AG09309 (cell line): ENCODE results near the gene MBD5.

Source experiments
- DNase-seq: peaks from one replicate; pipeline ENCODE4 v3.0.0-alpha.2; 2010; ENCODE audit warnings: low read depth
- H3K4me3 ChIP-seq: 2 replicates; pipeline ENCODE4 v1.5.1; 2011; ENCODE audit warnings: mild to moderate bottlenecking, low read depth, low read length, moderate library complexity; ENCODE audit not compliant: control insufficient read depth
- TF ChIP-seq, protein P1 (sequence below): IDR thresholded peaks from 2 replicates; pipeline ENCODE4 v1.5.1; 2011; ENCODE audit warnings: mild to moderate bottlenecking, low read depth, low read length, inconsistent platforms; ENCODE audit not compliant: insufficient read depth, control insufficient read depth; ENCODE audit errors: missing control alignments

MBD5 gene

DNA sequence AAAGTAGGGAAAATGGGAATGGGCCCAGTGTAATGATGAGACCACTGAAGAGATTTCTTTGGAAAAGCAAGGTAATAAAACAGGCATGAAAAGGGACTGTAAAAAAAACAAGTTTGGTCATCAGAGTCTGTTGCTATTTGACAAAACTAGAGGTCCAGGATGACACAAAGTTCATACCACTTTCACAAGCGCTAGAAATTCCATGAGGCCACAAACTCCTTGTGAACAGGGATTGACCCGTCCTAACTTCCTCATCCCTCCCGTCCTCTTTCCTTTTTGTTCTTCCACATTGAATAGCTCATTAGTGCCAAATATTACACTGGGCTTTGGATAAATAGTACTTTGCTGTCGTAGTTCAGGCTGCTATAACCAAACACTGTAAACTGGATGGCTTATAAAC lies 434.9 kb downstream of the MBD5 start:
- TF ChIP-seq, protein P1, sequence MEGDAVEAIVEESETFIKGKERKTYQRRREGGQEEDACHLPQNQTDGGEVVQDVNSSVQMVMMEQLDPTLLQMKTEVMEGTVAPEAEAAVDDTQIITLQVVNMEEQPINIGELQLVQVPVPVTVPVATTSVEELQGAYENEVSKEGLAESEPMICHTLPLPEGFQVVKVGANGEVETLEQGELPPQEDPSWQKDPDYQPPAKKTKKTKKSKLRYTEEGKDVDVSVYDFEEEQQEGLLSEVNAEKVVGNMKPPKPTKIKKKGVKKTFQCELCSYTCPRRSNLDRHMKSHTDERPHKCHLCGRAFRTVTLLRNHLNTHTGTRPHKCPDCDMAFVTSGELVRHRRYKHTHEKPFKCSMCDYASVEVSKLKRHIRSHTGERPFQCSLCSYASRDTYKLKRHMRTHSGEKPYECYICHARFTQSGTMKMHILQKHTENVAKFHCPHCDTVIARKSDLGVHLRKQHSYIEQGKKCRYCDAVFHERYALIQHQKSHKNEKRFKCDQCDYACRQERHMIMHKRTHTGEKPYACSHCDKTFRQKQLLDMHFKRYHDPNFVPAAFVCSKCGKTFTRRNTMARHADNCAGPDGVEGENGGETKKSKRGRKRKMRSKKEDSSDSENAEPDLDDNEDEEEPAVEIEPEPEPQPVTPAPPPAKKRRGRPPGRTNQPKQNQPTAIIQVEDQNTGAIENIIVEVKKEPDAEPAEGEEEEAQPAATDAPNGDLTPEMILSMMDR = no peak
- no peak for DNase-seq

DNA sequence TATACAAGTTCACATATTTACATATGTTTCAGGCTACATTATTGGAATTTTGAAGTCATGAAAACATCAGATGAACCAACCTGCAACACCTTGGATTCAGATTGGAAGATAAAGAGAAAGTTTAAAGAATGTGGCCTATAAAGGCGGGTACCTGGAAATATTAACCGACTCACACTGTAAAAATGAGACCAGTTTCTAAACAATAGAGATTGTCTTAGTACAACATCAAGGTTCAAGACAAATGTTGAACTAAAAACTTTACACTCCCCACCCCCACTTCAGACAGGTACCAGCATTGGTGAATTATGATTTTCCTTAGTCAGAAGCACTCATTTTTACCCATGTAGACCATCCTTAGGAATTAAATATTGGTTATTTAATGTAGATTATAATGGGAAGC lies 437.3 kb downstream of the MBD5 start:
- H3K4me3 ChIP-seq = no peak overlapping the region
- DNase-seq = no peak

More for the DNA sequence above, 434.9 kb downstream of the MBD5 start:
- H3K4me3 ChIP-seq = no peak overlapping the region

DNA sequence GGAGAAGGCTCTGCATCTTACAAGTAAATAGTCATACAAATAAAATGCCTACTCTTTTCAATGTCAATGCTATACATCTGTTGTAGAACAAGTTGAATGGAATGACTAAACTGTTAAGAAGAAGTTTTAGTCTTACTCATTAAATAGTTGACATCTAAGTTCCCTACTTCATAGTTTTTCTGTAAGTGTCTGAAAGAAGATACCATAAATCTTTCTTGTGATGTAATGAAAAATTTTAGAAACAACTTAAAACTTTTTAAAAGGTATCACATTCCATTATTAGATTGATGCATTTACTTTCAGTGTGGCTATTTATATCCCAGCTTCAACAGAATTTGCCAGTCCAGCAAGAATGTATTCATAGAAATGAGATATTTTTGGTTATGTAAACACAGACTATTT lies 438.5 kb downstream of the MBD5 start:
- no peak overlapping the region for H3K4me3 ChIP-seq
- TF ChIP-seq, protein P1 = no peak
- no peak for DNase-seq

More for the DNA sequence above, 437.3 kb downstream of the MBD5 start:
- TF ChIP-seq, protein P1 = no peak

DNA sequence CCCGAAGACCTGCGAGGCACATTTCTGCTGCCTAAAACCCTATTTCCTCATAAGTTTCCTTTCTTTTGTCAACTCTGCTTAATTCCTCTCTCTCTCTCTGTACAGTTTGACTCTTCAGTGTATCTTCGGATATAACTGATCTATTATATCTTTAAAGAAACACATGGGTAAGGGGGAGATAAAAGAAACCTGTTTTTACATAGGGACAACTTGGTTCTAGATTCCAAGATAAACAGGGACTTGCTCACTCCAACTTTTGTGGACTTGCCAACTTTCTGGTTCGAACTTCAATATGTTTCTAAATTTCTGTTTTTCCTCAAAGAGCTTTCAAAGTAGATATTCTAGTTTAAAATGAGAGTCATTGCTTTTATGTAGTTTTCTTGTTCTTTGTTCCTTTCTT lies 441.0 kb downstream of the MBD5 start:
- no peak for DNase-seq
- TF ChIP-seq, protein P1 = no peak
- no peak overlapping the region for H3K4me3 ChIP-seq

DNA sequence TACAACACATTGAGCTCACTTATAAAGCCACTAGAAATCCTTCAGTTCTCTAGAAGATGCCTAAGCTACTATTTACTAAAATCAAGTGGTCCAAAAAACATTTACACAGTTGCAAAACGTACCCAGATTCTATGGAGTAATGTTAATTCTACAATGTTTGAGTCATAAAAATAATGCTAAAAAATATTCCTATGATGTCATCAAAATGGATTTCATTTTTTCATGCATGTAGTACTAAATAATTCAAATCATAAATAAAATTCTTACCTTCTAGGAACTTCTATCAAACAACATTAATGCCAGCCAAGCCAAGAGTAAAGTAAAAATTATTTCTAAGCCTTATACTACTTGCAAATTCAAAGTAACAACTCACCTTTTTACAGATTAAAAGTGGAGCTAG lies 454.7 kb downstream of the MBD5 start:
- no peak for DNase-seq
- TF ChIP-seq, protein P1 = no peak
- H3K4me3 ChIP-seq = no peak overlapping the region

DNA sequence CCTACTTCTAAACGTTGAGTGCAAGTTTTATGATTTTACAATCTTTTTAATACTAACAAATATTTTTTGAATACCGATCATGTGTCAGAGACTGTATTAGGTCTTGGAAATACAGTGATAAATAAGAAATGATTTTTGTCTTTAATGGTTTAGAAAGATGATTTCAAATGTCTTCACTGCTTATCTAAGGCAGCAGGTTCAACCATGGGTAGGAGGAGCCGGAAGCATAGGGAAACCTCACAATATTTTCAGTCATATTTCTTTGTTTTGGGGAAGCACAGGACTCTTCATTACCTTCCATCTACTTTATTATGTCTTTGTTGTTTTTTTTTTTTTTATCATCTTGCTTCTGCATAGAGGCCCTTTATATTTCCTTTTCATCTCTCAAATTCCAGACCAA lies 458.5 kb downstream of the MBD5 start:
- TF ChIP-seq, protein P1 = no peak
- no peak overlapping the region for H3K4me3 ChIP-seq
- DNase-seq = no peak

DNA sequence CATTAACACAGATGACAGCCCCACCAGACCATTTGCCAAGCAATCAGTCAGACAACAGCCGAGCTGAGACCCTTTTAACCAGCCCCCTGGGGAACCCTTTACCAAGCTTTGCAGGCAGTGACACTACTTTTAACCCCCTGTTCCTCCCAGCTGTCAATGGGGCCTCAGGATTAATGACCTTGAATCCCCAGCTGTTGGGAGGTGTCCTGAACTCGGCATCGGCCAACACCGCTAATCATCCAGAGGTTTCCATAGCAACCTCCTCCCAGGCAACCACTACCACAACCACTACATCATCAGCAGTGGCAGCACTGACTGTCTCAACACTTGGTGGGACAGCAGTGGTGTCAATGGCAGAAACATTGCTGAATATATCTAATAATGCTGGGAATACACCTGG lies 462.8 kb downstream of the MBD5 start:
- TF ChIP-seq, protein P1 = no peak
- DNase-seq = no peak
- no peak overlapping the region for H3K4me3 ChIP-seq
